Muscle layer of duodenum (tissue), 2 donors: ENCODE measurements around the gene MEPE.

ENCODE experiments used
- H3K27ac ChIP-seq: one replicate; pipeline ENCODE4 v1.7.0; 2013; ENCODE audit warnings: mild to moderate bottlenecking, low read length
- H3K27me3 ChIP-seq: one replicate; pipeline ENCODE4 v1.7.0; 2013; ENCODE audit warnings: low read depth, mild to moderate bottlenecking, control low read depth, low read length
- H3K36me3 ChIP-seq, 2 donors: one replicate each; pipeline ENCODE4 v1.7.0; 2013; ENCODE audit warnings: low read length in 2 of 2, control low read depth in 1 of 2, mild to moderate bottlenecking in 1 of 2; ENCODE audit not compliant: insufficient read depth in 2 of 2, control insufficient read depth in 1 of 2
- H3K4me1 ChIP-seq, 2 donors: one replicate each; pipeline ENCODE4 v1.7.0; 2013; ENCODE audit warnings: low read length in 2 of 2, mild to moderate bottlenecking in 2 of 2, control low read depth in 1 of 2, moderate library complexity in 1 of 2; ENCODE audit not compliant: insufficient read depth in 2 of 2, control insufficient read depth in 1 of 2
- H3K4me3 ChIP-seq, 2 donors: one replicate each; pipeline ENCODE4 v1.7.0; 2013; ENCODE audit warnings: low read length in 2 of 2, low read depth in 1 of 2, mild to moderate bottlenecking in 1 of 2
- H3K9me3 ChIP-seq, 2 donors: one replicate each; pipeline ENCODE4 v1.7.0; 2013; ENCODE audit warnings: low read length in 2 of 2, control low read depth in 1 of 2, mild to moderate bottlenecking in 1 of 2; ENCODE audit not compliant: control insufficient read depth in 1 of 2
- donor health status: healthy.

Gene MEPE

GRCh38 chr4:87863486-87863885, 30.7 kb downstream of the MEPE start:
- Histone ChIP-seq H3K27me3 (peaks cover 3% of the 10 kb centered on the region), H3K4me1 (no peaks in the 10 kb centered on the region), H3K9me3 (no peaks in the 10 kb centered on the region), H3K36me3 (no peaks in the 10 kb centered on the region), H3K4me3 (no peak overlapping the region), H3K27ac (no peak overlapping the region)

- no peak overlapping the region for H3K27ac ChIP-seq
- H3K4me1 ChIP-seq = no peaks in the 10 kb centered on the region
- no peaks in the 10 kb centered on the region for H3K9me3 ChIP-seq
- H3K27me3 ChIP-seq = no peaks in the 10 kb centered on the region
- no peaks in the 10 kb centered on the region for H3K36me3 ChIP-seq
- no peak overlapping the region for H3K4me3 ChIP-seq
Observed at GRCh38 chr4:87864321-87864720, 31.6 kb downstream of the MEPE start.

- H3K4me3 ChIP-seq = no peak overlapping the region
- no peaks in the 10 kb centered on the region for H3K4me1 ChIP-seq
- no peaks in the 10 kb centered on the region for H3K36me3 ChIP-seq
- no peak overlapping the region for H3K27ac ChIP-seq
- H3K9me3 ChIP-seq = no peaks in the 10 kb centered on the region
- H3K27me3 ChIP-seq = no peaks in the 10 kb centered on the region
Observed at GRCh38 chr4:87865288-87865687, 32.5 kb downstream of the MEPE start.

GRCh38 chr4:87865960-87866598, 33.3 kb downstream of the MEPE start:
- H3K36me3 ChIP-seq = no peaks in the 10 kb centered on the region
- H3K4me3 ChIP-seq = no peak overlapping the region
- H3K27me3 ChIP-seq = no peaks in the 10 kb centered on the region
- no peaks in the 10 kb centered on the region for H3K9me3 ChIP-seq
- no peak overlapping the region for H3K27ac ChIP-seq
- H3K4me1 ChIP-seq = no peaks in the 10 kb centered on the region

GRCh38 chr4:87868522-87868921, 35.8 kb downstream of the MEPE start:
- H3K9me3 ChIP-seq = no peaks in the 10 kb centered on the region

GRCh38 chr4:87872028-87872427, 39.3 kb downstream of the MEPE start:
- H3K27ac ChIP-seq = no peak overlapping the region
- H3K4me1 ChIP-seq = no peaks in the 10 kb centered on the region
- H3K4me3 ChIP-seq = no peak overlapping the region
- H3K27me3 ChIP-seq = no peaks in the 10 kb centered on the region
- H3K36me3 ChIP-seq = no peaks in the 10 kb centered on the region
- no peaks in the 10 kb centered on the region for H3K9me3 ChIP-seq

More at GRCh38 chr4:87868522-87868921, 35.8 kb downstream of the MEPE start:
- Histone ChIP-seq H3K4me3 (no peak overlapping the region), H3K27me3 (no peaks in the 10 kb centered on the region), H3K4me1 (no peaks in the 10 kb centered on the region), H3K36me3 (no peaks in the 10 kb centered on the region), H3K27ac (no peak overlapping the region)

GRCh38 chr4:87875191-87875590, 42.4 kb downstream of the MEPE start:
- H3K36me3 ChIP-seq = no peaks in the 10 kb centered on the region
- no peaks in the 10 kb centered on the region for H3K9me3 ChIP-seq
- H3K4me1 ChIP-seq = no peaks in the 10 kb centered on the region
- H3K4me3 ChIP-seq = no peak overlapping the region
- H3K27ac ChIP-seq = no peak overlapping the region
- no peaks in the 10 kb centered on the region for H3K27me3 ChIP-seq

GRCh38 chr4:87880106-87880505, 47.3 kb downstream of the MEPE start:
- Histone ChIP-seq H3K36me3 (no peaks in the 10 kb centered on the region), H3K27me3 (no peaks in the 10 kb centered on the region), H3K27ac (no peak overlapping the region), H3K4me3 (no peak overlapping the region), H3K4me1 (no peaks in the 10 kb centered on the region), H3K9me3 (no peaks in the 10 kb centered on the region)

GRCh38 chr4:87881115-87881514, 48.3 kb downstream of the MEPE start:
- H3K36me3 ChIP-seq = no peaks in the 10 kb centered on the region
- no peak overlapping the region for H3K27ac ChIP-seq
- no peaks in the 10 kb centered on the region for H3K27me3 ChIP-seq
- H3K4me3 ChIP-seq = no peak overlapping the region
- no peaks in the 10 kb centered on the region for H3K4me1 ChIP-seq
- H3K9me3 ChIP-seq = no peaks in the 10 kb centered on the region

- H3K27me3 ChIP-seq = no peaks in the 10 kb centered on the region
- no peaks in the 10 kb centered on the region for H3K36me3 ChIP-seq
- no peak overlapping the region for H3K4me3 ChIP-seq
- no peaks in the 10 kb centered on the region for H3K4me1 ChIP-seq
- no peak overlapping the region for H3K27ac ChIP-seq
- H3K9me3 ChIP-seq = no peaks in the 10 kb centered on the region
Observed at GRCh38 chr4:87882321-87882720, 49.6 kb downstream of the MEPE start.

- no peaks in the 10 kb centered on the region for H3K4me1 ChIP-seq
- no peaks in the 10 kb centered on the region for H3K27me3 ChIP-seq
- no peak overlapping the region for H3K27ac ChIP-seq
- no peaks in the 10 kb centered on the region for H3K9me3 ChIP-seq
- H3K4me3 ChIP-seq = no peak overlapping the region
- no peaks in the 10 kb centered on the region for H3K36me3 ChIP-seq
Observed at GRCh38 chr4:87882861-87883260, 50.1 kb downstream of the MEPE start.

- H3K4me3 ChIP-seq = no peak overlapping the region
- no peaks in the 10 kb centered on the region for H3K9me3 ChIP-seq
- H3K36me3 ChIP-seq = no peaks in the 10 kb centered on the region
- H3K27me3 ChIP-seq = no peaks in the 10 kb centered on the region
- no peak overlapping the region for H3K27ac ChIP-seq
- H3K4me1 ChIP-seq = no peaks in the 10 kb centered on the region
Observed at GRCh38 chr4:87884976-87885549, 52.3 kb downstream of the MEPE start.
